Measurements from ENCODE around the gene CSF2. TPM values are rescaled to one million over a fixed set of nuclear protein-coding genes. Genes with fewer than 3 reads are reported as not detected.

The CSF2 gene
- total RNA-seq, 4 donors from 2014 or later, result not detected

GRCh38 chr5:132070460-132071337 lies 2.9 kb upstream of the CSF2 start:
- no peak overlapping the region for H3K27ac ChIP-seq (replicated peaks in 1 of 4)
- H3K4me3 ChIP-seq, result no peak overlapping the region
- no peaks in the 10 kb centered on the region for H3K27me3 ChIP-seq
- H3K9me3 ChIP-seq, result no peaks in the 10 kb centered on the region
- intact Hi-C loops (cut with DNase I), result no loop called here
- TF ChIP-seq POLR2AphosphoS5 (IDR thresholded peaks at IDR 0.05) (no peak), CTCF (IDR thresholded peaks at IDR 0.05) (no peak), EP300 (IDR thresholded peaks at IDR 0.05) (no peak), POLR2A (IDR thresholded peaks at IDR 0.05; ENCODE audit: low read depth) (no peak)
- 72% methylated on average over 13 of the region's 13 CpGs for WGBS
- DNase-seq (ENCODE audit: extremely low spot score), result no peak
- H3K4me1 ChIP-seq, result no peaks in the 10 kb centered on the region
- no peaks in the 10 kb centered on the region for H3K36me3 ChIP-seq

- Histone ChIP-seq H3K27me3 (no peaks in the 10 kb centered on the region), H3K9me3 (no peaks in the 10 kb centered on the region), H3K4me1 (no peaks in the 10 kb centered on the region), H3K4me3 (no peak overlapping the region), H3K27ac (replicated peaks in 1 of 4) (no peak overlapping the region), H3K36me3 (no peaks in the 10 kb centered on the region)
- WGBS, result 88% methylated on average over 2 of the region's 2 CpGs
- DNase-seq (ENCODE audit: extremely low spot score), result no peak
- no peak for TF ChIP-seq POLR2AphosphoS5 (IDR thresholded peaks at IDR 0.05)
- TF ChIP-seq EP300 (IDR thresholded peaks at IDR 0.05), result no peak
- TF ChIP-seq POLR2A (IDR thresholded peaks at IDR 0.05; ENCODE audit: low read depth), result no peak
- TF ChIP-seq CTCF (IDR thresholded peaks at IDR 0.05), result no peak
- intact Hi-C loops (cut with DNase I), result no loop called here
Measured at GRCh38 chr5:132071338-132071707, 2.3 kb upstream of the CSF2 start.

GRCh38 chr5:132072070-132072469 lies 1.5 kb upstream of the CSF2 start:
- Histone ChIP-seq H3K9me3 (no peaks in the 10 kb centered on the region), H3K4me3 (no peak overlapping the region), H3K27me3 (no peaks in the 10 kb centered on the region), H3K27ac (replicated peaks in 1 of 4) (no peak overlapping the region), H3K36me3 (no peaks in the 10 kb centered on the region), H3K4me1 (no peaks in the 10 kb centered on the region)
- WGBS, result 93% methylated on average over 4 of the region's 4 CpGs
- no peak for DNase-seq (ENCODE audit: extremely low spot score)
- intact Hi-C loops (cut with DNase I), result no loop called here
- no peak for TF ChIP-seq POLR2A (IDR thresholded peaks at IDR 0.05; ENCODE audit: low read depth)
- no peak for TF ChIP-seq EP300 (IDR thresholded peaks at IDR 0.05)
- no peak for TF ChIP-seq POLR2AphosphoS5 (IDR thresholded peaks at IDR 0.05)
- no peak for TF ChIP-seq CTCF (IDR thresholded peaks at IDR 0.05)

- intact Hi-C loops (cut with DNase I), result no loop called here
- no peak overlapping the region for H3K4me3 ChIP-seq
- TF ChIP-seq POLR2A (IDR thresholded peaks at IDR 0.05; ENCODE audit: low read depth) (no peak), EP300 (IDR thresholded peaks at IDR 0.05) (no peak), POLR2AphosphoS5 (IDR thresholded peaks at IDR 0.05) (no peak), CTCF (IDR thresholded peaks at IDR 0.05) (no peak)
- H3K27me3 ChIP-seq, result no peaks in the 10 kb centered on the region
- H3K36me3 ChIP-seq, result no peaks in the 10 kb centered on the region
- H3K4me1 ChIP-seq, result no peaks in the 10 kb centered on the region
- H3K27ac ChIP-seq (replicated peaks in 1 of 4), result no peak overlapping the region
- DNase-seq (ENCODE audit: extremely low spot score), result no peak
- WGBS, result 79% methylated on average over 2 of the region's 2 CpGs
- H3K9me3 ChIP-seq, result no peaks in the 10 kb centered on the region
Measured at GRCh38 chr5:132072528-132072927, 1.1 kb upstream of the CSF2 start.

Measured in esophagus muscularis mucosa (tissue), 4 donors.